Dendritic cell treated with granulocyte-macrophage colony-stimulating factor and Interleukin-4, amounts not matched to agents 40 ng/mL and 50 ng/mL, for 4 days (primary cell): Measurements from ENCODE around the gene HS1BP3.

Experiments used
- H3K27ac Mint-ChIP-seq: one replicate; pipeline ENCODE4 v1.8.0; 2022; ENCODE audit warnings: mild to moderate bottlenecking, mixed read lengths
- H3K27me3 Mint-ChIP-seq: one replicate; pipeline ENCODE4 v1.8.0; 2022; ENCODE audit warnings: mild to moderate bottlenecking, mixed read lengths
- H3K36me3 Mint-ChIP-seq: one replicate; pipeline ENCODE4 v1.8.0; 2022; ENCODE audit warnings: low read depth, mixed read lengths
- H3K4me1 Mint-ChIP-seq: one replicate; pipeline ENCODE4 v1.8.0; 2022; ENCODE audit warnings: low read depth, mixed read lengths
- H3K4me3 Mint-ChIP-seq: one replicate; pipeline ENCODE4 v1.8.0; 2022; ENCODE audit warnings: mild to moderate bottlenecking, moderate library complexity, mixed read lengths
- H3K9me3 Mint-ChIP-seq: one replicate; pipeline ENCODE4 v1.8.0; 2022; ENCODE audit warnings: mixed read lengths
- intact Hi-C: fragments of 100-400 bp; cut with micrococcal nuclease; formaldehyde crosslinking; loops from one replicate; pipeline ENCODE4 v1.15.0; 2022

HS1BP3 gene

DNA sequence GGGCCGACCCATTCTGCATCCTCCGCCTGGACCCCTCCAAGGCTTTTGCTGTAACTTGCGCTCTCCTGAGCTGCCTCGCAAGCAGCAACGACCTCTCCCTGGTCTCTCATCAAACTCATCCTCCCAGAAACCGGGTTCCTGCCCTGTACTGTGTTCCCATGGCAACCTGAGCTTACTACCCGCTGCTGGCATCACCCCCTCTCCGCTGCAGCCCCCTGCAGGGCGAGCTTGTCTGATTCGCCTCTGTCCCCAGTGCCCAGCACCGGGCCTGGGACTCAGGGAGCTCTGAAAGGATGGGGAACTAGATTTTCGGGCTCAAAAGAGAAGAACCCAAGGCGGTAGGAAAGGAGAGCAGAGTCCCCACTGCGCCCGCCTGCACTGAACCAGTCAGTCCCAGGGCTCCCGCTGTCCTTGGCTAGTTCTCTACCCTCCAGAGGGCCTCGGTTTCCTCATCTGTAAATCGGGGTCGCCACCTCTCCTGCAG lies 463 bp downstream of the HS1BP3 start:
- peaks cover 36% of the 10 kb centered on the region for H3K4me1 Mint-ChIP-seq
- H3K27me3 Mint-ChIP-seq: peaks cover 3% of the 10 kb centered on the region
- intact Hi-C loops: loop anchor here (2.0 kb wide), 2 partner anchors 32 to 204 kb away; partner anchors contain the start of gene RHOB
- peak overlapping the region; percentile 96 for H3K4me3 Mint-ChIP-seq
- peaks cover 44% of the 10 kb centered on the region for H3K36me3 Mint-ChIP-seq
- peak overlapping the region; percentile 90 for H3K27ac Mint-ChIP-seq
- H3K9me3 Mint-ChIP-seq: no peaks in the 10 kb centered on the region

DNA sequence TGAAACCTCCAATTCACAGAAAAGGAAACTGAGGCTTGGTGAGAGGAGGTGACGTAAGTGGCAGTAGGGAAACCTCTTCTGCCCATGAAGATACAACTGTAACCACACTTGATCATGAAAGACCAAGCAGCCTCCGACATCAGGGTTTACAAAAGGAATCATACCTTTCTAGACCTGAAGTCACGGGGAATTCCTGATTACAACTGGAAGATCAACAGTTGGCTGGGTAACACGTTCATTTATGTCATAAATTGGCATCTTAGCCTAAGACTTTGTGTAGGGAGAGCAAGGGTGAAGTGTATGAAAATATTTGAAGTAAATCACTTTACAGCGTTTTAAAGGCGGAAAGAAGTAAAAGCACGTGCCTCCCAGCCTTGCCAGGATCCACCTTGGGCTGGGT lies 922 bp downstream of the HS1BP3 start:
- peak overlapping the region; percentile 96 for H3K4me3 Mint-ChIP-seq
- H3K36me3 Mint-ChIP-seq: peaks cover 49% of the 10 kb centered on the region
- H3K9me3 Mint-ChIP-seq: no peaks in the 10 kb centered on the region
- intact Hi-C loops: loop anchor here (2.0 kb wide), 2 partner anchors 31 to 203 kb away; partner anchors contain the start of gene RHOB
- peaks cover 38% of the 10 kb centered on the region for H3K4me1 Mint-ChIP-seq
- H3K27me3 Mint-ChIP-seq: peaks cover under 1% of the 10 kb centered on the region
- H3K27ac Mint-ChIP-seq: peak overlapping the region; percentile 90

DNA sequence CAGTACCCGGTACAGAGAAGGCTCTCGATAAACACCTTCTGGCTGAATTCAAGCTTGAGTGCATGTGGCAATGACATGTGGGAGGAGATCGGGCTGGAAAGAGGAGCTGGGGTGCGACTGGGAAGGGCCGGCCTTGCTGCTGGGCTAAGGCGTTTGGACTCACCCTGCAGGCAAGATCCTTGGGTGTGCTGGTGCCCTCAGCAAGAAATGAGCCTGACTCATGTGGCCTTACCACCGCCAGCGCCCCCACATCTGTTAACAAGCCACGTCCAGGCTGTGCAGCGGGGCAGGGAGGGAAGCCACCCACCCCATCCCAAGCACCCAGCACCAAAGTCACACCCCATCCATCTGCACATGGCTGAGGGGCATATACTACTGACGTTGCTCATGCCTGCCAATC lies 1.3 kb downstream of the HS1BP3 start:
- Mint-ChIP-seq H3K36me3 (peaks cover 53% of the 10 kb centered on the region), H3K27ac (peak overlapping the region; percentile 23), H3K4me3 (peak overlapping the region; percentile 96), H3K27me3 (no peaks in the 10 kb centered on the region), H3K9me3 (no peaks in the 10 kb centered on the region), H3K4me1 (peaks cover 42% of the 10 kb centered on the region)
- intact Hi-C loops: no loop called here

DNA sequence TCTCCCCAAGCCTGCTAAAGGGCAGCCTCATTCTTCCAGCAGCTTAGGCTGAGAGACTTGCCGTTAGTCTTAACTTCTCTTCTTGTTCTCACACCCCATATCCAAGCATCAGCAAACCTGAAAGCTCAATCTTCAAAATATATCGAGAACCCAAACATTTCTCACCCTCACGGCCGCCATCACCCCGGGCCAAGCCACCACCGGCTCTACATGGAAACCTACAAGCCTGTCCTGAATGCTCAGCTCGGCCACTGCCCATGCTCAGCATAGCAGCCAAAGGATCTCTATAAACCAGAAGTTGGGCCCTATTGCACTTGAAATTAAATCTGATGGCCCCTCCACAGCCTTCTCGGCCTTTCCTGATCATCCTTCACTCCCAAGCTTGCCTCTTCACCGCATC lies 2.1 kb downstream of the HS1BP3 start:
- Mint-ChIP-seq H3K27me3 (no peaks in the 10 kb centered on the region), H3K9me3 (no peaks in the 10 kb centered on the region), H3K4me3 (peak overlapping the region; percentile 35), H3K36me3 (peaks cover 60% of the 10 kb centered on the region), H3K4me1 (peaks cover 50% of the 10 kb centered on the region), H3K27ac (peak overlapping the region; percentile 23)
- intact Hi-C loops: no loop called here

DNA sequence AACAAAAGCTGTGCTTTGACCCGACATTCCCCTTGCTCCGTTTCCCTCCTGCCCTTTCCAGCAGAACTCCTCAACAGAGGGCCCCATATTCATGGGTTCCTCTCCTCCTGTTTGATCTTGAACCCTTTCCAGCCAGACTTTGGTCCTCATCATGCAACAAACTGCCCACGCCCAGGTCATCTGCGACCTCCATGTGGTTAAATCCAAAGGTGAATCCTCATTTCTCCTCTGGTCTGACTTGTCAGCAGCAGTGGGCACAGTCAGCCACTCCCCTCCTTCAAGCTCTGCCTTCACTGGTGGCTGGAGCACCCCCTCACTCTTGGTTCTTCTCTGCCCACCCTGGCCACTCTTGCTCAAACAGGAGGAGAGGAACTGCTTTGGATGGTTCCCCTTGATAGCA lies 2.7 kb downstream of the HS1BP3 start:
- intact Hi-C loops: no loop called here
- H3K4me3 Mint-ChIP-seq: no peak overlapping the region
- H3K9me3 Mint-ChIP-seq: no peaks in the 10 kb centered on the region
- H3K27me3 Mint-ChIP-seq: no peaks in the 10 kb centered on the region
- H3K4me1 Mint-ChIP-seq: peaks cover 50% of the 10 kb centered on the region
- H3K36me3 Mint-ChIP-seq: peaks cover 67% of the 10 kb centered on the region
- peak overlapping the region; percentile 1 for H3K27ac Mint-ChIP-seq

DNA sequence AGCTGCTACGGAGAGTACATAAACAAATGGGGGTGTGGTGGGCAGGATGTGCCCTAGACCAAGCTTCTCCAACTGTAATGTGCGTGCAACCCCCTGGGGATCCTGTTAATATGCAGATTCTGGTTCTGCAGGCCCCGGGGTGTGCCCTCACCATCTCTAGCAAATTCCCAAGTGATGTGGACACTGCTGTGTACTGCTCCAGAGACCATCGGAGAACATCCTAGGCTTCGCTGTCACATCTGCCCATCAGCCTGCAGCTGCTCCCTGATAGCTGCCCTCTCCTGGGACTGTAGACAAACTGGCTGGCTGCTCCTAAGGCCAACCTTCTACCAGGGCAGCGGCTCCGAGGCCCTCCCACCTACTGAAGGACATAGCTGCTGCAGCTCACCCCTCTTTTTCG lies 3.2 kb downstream of the HS1BP3 start:
- H3K27ac Mint-ChIP-seq: peak overlapping the region; percentile 1
- intact Hi-C loops: no loop called here
- no peaks in the 10 kb centered on the region for H3K27me3 Mint-ChIP-seq
- no peak overlapping the region for H3K4me3 Mint-ChIP-seq
- H3K4me1 Mint-ChIP-seq: peaks cover 50% of the 10 kb centered on the region
- peaks cover 71% of the 10 kb centered on the region for H3K36me3 Mint-ChIP-seq
- H3K9me3 Mint-ChIP-seq: no peaks in the 10 kb centered on the region

DNA sequence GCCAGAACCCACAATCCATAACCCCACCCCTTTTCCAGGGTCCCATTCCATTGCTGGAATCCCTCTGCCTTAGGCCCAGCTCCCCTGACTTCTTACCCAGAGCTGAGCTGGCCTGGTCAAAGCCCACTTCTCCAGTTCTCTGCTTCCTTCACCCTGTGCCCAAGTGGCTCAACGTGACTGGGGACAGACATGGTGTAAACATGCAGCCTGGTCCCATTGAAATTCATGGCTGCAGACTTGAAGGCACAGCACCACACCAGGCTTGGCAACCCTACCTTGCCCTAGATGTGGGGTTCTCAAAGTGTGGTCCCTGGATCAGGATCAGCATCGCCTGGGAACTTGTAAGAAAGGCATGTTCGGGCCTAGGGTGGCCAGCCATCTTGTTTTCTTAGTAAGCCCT lies 3.7 kb downstream of the HS1BP3 start:
- Mint-ChIP-seq H3K36me3 (peaks cover 76% of the 10 kb centered on the region), H3K4me3 (no peak overlapping the region), H3K4me1 (peaks cover 55% of the 10 kb centered on the region), H3K9me3 (no peaks in the 10 kb centered on the region), H3K27me3 (no peaks in the 10 kb centered on the region), H3K27ac (no peak overlapping the region)
- intact Hi-C loops: no loop called here

DNA sequence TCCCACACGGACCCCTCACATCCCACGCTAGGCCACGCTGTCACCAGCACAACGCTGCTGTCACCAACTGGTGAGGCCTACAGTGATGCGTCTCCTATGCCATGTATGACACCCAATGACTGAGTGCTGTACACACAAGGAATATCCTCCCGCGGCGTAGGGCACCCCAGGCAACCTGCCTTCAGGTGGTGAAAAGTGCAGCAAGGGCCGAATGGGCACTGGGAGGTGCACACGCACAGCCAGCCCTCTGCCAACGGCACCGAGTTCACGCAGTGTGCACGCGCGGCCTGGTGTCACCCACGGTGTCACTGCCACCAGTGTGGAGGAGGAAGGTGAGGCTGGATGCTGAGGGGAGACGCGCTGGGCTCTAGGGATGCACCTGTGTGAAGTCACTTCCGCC lies 4.5 kb downstream of the HS1BP3 start:
- no peaks in the 10 kb centered on the region for H3K27me3 Mint-ChIP-seq
- peaks cover 84% of the 10 kb centered on the region for H3K36me3 Mint-ChIP-seq
- no peaks in the 10 kb centered on the region for H3K9me3 Mint-ChIP-seq
- intact Hi-C loops: no loop called here
- H3K4me3 Mint-ChIP-seq: no peak overlapping the region
- no peak overlapping the region for H3K27ac Mint-ChIP-seq
- peaks cover 57% of the 10 kb centered on the region for H3K4me1 Mint-ChIP-seq

DNA sequence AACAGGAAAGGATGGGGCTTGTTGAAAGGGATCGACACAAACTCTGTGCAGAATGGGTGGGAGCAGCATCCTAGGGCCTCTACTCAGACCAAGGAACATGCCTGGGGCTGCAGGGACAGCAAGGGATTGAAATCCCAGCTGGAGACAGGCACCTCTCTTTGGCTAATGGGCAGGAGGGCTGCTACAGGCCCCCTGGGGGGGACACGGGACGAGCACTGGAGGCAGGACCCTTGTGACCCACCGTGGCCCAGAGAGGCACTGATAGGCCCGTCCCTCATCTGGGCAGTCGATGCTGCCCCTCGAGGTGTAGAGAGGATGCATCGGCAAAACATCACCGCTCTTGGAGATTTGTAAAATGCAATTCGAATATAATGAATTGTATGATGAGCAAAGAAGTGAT lies 5.1 kb downstream of the HS1BP3 start:
- Mint-ChIP-seq H3K27ac (no peak overlapping the region), H3K36me3 (peaks cover 91% of the 10 kb centered on the region), H3K4me3 (no peak overlapping the region), H3K9me3 (no peaks in the 10 kb centered on the region), H3K27me3 (no peaks in the 10 kb centered on the region), H3K4me1 (peaks cover 55% of the 10 kb centered on the region)
- intact Hi-C loops: no loop called here

DNA sequence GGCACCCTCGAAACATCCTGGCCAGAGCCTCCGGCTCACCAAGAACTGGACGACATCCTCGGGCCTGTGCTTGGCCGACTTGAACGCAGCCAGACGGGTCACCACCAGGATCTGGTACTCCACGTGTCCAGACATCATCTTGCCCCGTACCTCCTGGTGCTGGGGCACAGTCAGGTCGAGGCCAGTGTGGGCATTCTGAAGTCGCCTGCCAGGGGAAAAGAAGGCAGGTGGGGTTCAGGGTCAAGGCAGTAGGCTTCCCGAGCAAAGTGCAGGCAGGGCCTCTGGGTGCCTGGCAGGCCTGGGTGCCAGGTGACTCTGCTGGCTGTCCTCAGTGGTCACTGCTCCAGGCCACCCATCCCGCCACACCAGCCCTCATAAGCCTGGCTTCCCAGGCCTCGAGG lies 5.6 kb downstream of the HS1BP3 start:
- Mint-ChIP-seq H3K27me3 (no peaks in the 10 kb centered on the region), H3K4me3 (no peak overlapping the region), H3K9me3 (no peaks in the 10 kb centered on the region), H3K27ac (no peak overlapping the region), H3K36me3 (peaks cover 92% of the 10 kb centered on the region), H3K4me1 (peaks cover 52% of the 10 kb centered on the region)
- intact Hi-C loops: no loop called here

DNA sequence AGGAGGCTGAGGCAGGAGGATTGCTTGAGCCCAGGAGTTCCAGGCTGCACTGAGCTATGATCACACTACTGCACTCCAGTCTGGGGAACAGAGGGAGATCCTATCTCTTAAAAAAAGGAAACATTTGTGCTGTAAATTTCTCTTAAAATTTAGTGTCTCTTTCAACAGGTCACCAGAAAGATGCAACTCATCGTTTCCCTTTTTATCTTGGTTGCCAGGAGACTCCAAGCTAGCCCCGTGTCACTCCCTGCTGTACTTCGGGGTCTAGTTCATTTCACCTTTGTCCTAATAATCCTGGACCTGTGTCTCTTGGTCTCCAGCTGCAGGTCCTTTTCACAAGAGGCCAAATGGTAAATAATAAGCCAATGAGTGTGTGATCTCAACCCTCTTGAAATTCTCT lies 7.1 kb downstream of the HS1BP3 start:
- Mint-ChIP-seq H3K36me3 (peaks cover 97% of the 10 kb centered on the region), H3K4me3 (no peak overlapping the region), H3K27ac (no peak overlapping the region), H3K27me3 (no peaks in the 10 kb centered on the region), H3K9me3 (no peaks in the 10 kb centered on the region), H3K4me1 (peaks cover 37% of the 10 kb centered on the region)
- intact Hi-C loops: no loop called here

DNA sequence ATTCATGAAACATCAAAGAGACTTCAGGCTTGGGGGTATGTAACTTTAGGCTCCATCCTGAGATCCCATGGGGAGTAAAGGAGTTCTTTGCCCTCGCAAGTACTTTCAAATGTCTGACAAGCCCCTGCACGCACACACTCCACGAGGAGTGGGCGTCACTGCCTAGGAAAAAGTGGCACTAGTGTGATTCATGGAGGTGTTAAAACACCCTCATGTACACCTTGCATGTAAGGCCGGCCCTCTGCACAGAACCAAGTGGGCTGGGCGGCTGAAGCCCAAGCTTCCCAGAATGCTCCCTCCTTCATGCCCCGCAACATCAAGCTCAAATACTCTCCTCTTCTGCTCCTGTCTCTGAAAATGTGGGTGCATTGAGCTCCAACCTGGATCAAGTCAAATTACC lies 7.8 kb downstream of the HS1BP3 start:
- intact Hi-C loops: no loop called here
- Mint-ChIP-seq H3K36me3 (peaks cover 97% of the 10 kb centered on the region), H3K9me3 (no peaks in the 10 kb centered on the region), H3K27me3 (no peaks in the 10 kb centered on the region), H3K4me1 (peaks cover 29% of the 10 kb centered on the region), H3K27ac (no peak overlapping the region), H3K4me3 (no peak overlapping the region)

DNA sequence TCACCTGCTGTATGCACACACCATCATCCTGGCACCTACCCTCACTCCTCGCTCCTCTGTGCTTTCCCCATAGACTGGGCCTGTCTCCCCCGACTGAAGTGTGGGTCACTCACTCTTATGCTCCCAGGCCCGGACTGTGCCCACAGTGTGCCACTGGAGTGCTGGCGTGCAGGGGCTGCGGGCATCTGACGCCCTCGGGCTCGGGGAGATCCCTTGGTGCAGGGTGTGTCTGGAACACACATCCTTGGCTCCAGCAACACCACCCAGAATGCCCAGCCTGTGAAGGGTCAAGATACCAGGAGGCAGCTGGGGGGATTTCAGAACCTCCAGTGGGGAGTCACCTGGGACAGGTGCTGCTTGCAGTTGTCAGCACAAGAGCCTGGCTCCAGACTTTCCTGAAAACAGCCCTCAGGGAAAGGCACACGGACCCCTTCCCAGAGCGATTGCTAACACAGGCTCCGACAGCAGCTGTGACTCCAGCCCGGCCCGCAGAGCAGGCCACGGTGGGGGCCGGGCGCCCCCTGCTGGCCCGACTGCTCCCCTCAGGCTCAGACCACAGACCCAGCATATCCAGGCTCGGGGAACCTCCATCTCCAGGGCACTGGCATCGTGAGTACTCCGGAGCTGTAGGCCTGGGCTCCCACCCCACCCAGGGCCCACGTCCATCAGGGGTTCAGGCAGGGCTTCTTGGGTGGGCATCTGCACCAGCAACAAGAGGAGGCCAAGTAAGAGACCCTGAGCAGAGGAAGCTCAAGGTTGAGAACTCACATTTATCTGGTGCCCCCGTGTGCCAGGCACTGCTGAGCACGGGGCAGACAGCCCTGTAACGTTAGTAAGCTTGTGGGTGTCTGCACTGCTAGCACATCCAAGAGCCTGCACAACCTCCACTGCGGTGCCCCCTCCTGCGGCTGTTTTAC lies 8.6 kb downstream of the HS1BP3 start:
- Mint-ChIP-seq H3K27me3 (no peaks in the 10 kb centered on the region), H3K27ac (no peak overlapping the region), H3K36me3 (peaks cover 100% of the 10 kb centered on the region), H3K9me3 (no peaks in the 10 kb centered on the region), H3K4me3 (no peak overlapping the region), H3K4me1 (peaks cover 25% of the 10 kb centered on the region)
- intact Hi-C loops: no loop called here

DNA sequence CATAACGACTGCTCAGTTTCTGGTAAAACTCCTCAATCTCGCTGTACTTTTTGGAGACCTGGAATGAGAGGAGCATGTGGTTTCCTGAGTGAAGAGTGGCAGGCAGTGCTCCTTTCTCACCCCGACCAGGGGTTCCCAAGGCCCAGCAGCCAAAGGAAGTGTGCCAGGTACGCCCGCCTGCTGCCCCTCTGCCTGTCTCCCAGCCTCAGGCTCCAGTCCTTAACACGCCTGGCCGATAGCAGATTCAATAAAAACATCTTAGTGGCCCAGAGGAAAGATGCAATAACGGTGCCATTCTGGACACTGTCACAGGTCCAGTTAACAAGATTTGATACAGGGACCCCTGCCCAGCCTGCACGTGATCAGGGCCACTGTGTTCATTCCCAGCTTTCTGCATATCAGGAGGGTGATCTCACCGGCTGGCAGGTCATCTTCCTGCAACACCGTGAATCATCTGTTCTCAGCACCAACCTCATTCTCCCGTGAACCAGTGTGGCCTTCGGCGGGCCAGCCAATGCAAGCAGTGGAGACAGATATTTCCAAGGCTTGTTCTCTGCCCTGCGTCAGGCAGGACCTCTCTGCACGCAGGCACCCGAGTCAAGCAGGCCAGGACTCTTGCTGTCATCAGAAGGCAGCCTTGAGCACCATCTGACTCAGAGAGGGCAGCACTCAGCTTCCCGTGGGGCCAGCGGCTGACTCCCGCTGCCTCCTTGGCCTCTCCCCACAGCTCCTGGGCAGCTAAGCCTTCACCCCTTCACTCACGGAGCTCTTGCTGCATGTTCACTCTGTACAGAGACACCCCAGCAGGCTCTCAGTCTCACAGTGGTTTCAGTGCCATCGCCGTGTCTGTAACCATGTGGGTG lies 9.5 kb downstream of the HS1BP3 start:
- intact Hi-C loops: no loop called here
- H3K4me3 Mint-ChIP-seq: no peak overlapping the region
- H3K36me3 Mint-ChIP-seq: peaks cover 100% of the 10 kb centered on the region

More for the DNA sequence above, 9.5 kb downstream of the HS1BP3 start:
- Mint-ChIP-seq H3K27ac (no peak overlapping the region), H3K9me3 (no peaks in the 10 kb centered on the region), H3K27me3 (no peaks in the 10 kb centered on the region), H3K4me1 (peaks cover 25% of the 10 kb centered on the region)
